Dedifferentiated amniotic fluid mesenchymal stem cell (primary cell): Measurements from ENCODE around the gene PCSK6.
"Not testable (repeated sequence)": the region's sequence is repeated elsewhere in the genome, so short reads cannot be mapped to it uniquely, and the experiment has no call there.

Experiments
- DNase-seq: peaks from one replicate; pipeline ENCODE4 v3.0.0-alpha.2; 2016; ENCODE audit errors: extremely low spot score

Gene PCSK6

GRCh38 chr15:101482526-101483371 is 6.8 kb downstream of the PCSK6 start:
- no peak for DNase-seq

GRCh38 chr15:101481917-101482525 is 7.5 kb downstream of the PCSK6 start:
- no peak for DNase-seq

- no peak for DNase-seq
Observed at GRCh38 chr15:101481381-101481705, 8.2 kb downstream of the PCSK6 start.

GRCh38 chr15:101480613-101481380 is 8.7 kb downstream of the PCSK6 start:
- no peak for DNase-seq

GRCh38 chr15:101479851-101480612 is 9.5 kb downstream of the PCSK6 start:
- no peak for DNase-seq

GRCh38 chr15:101479342-101479845 is 10.1 kb downstream of the PCSK6 start:
- DNase-seq, result no peak

GRCh38 chr15:101478701-101479341 is 10.7 kb downstream of the PCSK6 start:
- no peak for DNase-seq

- no peak for DNase-seq
Observed at GRCh38 chr15:101477851-101478362, 11.6 kb downstream of the PCSK6 start.

GRCh38 chr15:101476756-101477155 is 12.8 kb downstream of the PCSK6 start:
- DNase-seq, result no peak

- DNase-seq, result no peak
Observed at GRCh38 chr15:101474983-101475382, 14.5 kb downstream of the PCSK6 start.

GRCh38 chr15:101474233-101474632 is 15.3 kb downstream of the PCSK6 start:
- DNase-seq, result no peak

- DNase-seq, result no peak
Observed at GRCh38 chr15:101472033-101472432, 17.5 kb downstream of the PCSK6 start.

GRCh38 chr15:101470548-101471239 is 18.8 kb downstream of the PCSK6 start:
- no peak for DNase-seq

GRCh38 chr15:101469520-101470288 is 19.8 kb downstream of the PCSK6 start:
- DNase-seq, result no peak

GRCh38 chr15:101466188-101466587 is 23.3 kb downstream of the PCSK6 start:
- no peak for DNase-seq

- DNase-seq, result no peak
Observed at GRCh38 chr15:101464999-101465669, 24.4 kb downstream of the PCSK6 start.

- no peak for DNase-seq
Observed at GRCh38 chr15:101464256-101464998, 25.1 kb downstream of the PCSK6 start.

- DNase-seq, result not testable (repeated sequence)
Observed at GRCh38 chr15:101463696-101464095, 25.8 kb downstream of the PCSK6 start.
